ENCODE measurements around the gene AKNAD1.

Gene AKNAD1

GRCh38 chr1:108845991-108846390, 10.9 kb downstream of the AKNAD1 start:
- Histone ChIP-seq H3K27ac (no peak overlapping the region), H3K4me3 (no peak overlapping the region)
- no peak for TF ChIP-seq CTCF (IDR thresholded peaks at IDR 0.05)
- no peak for DNase-seq (ENCODE audit: low spot score)

- Histone ChIP-seq H3K27ac (no peak overlapping the region), H3K4me3 (no peak overlapping the region)
- DNase-seq (ENCODE audit: low spot score), result no peak
- TF ChIP-seq CTCF (IDR thresholded peaks at IDR 0.05), result no peak
These were observed 11.4 kb downstream of the AKNAD1 start for GRCh38 chr1:108845446-108845845.

GRCh38 chr1:108843390-108844137, 13.3 kb downstream of the AKNAD1 start:
- Histone ChIP-seq H3K4me3 (no peak overlapping the region), H3K27ac (no peak overlapping the region)
- no peak for DNase-seq (ENCODE audit: low spot score)
- TF ChIP-seq CTCF (IDR thresholded peaks at IDR 0.05), result no peak

- Histone ChIP-seq H3K27ac (peak overlapping the region in 1 of 2 donors; percentile 57), H3K4me3 (no peak overlapping the region)
- TF ChIP-seq CTCF (IDR thresholded peaks at IDR 0.05), result no peak
- DNase-seq (ENCODE audit: low spot score), result no peak
These were observed 14.2 kb downstream of the AKNAD1 start for GRCh38 chr1:108842525-108843181.

GRCh38 chr1:108841703-108842102, 15.2 kb downstream of the AKNAD1 start:
- DNase-seq (ENCODE audit: low spot score), result no peak
- TF ChIP-seq CTCF (IDR thresholded peaks at IDR 0.05), result no peak
- H3K4me3 ChIP-seq, result no peak overlapping the region
- H3K27ac ChIP-seq, result no peak overlapping the region

- DNase-seq (ENCODE audit: low spot score), result no peak
- no peak overlapping the region for H3K4me3 ChIP-seq
- no peak for TF ChIP-seq CTCF (IDR thresholded peaks at IDR 0.05)
- H3K27ac ChIP-seq, result no peak overlapping the region
These were observed 24.0 kb downstream of the AKNAD1 start for GRCh38 chr1:108832929-108833328.

GRCh38 chr1:108831225-108831624, 25.7 kb downstream of the AKNAD1 start:
- Histone ChIP-seq H3K27ac (peak overlapping the region; percentile 73 to 89), H3K4me3 (peak overlapping the region; percentile 31)
- no peak for DNase-seq (ENCODE audit: low spot score)
- TF ChIP-seq CTCF (IDR thresholded peaks at IDR 0.05), result no peak

All from coronary artery (tissue), 2 donors.